Measurements from ENCODE around the gene MAP2K3. TPM values are rescaled to one million over a fixed set of nuclear protein-coding genes. Genes with fewer than 3 reads are reported as not detected.
A peak's percentile ranks its signal among the peaks of the same experiment; 100 is the strongest.

Gene MAP2K3
- polyA plus RNA-seq, 2 of the 4 experiments (the other 2 are of a cell fraction) = 13.9 to 37.1 TPM

DNA sequence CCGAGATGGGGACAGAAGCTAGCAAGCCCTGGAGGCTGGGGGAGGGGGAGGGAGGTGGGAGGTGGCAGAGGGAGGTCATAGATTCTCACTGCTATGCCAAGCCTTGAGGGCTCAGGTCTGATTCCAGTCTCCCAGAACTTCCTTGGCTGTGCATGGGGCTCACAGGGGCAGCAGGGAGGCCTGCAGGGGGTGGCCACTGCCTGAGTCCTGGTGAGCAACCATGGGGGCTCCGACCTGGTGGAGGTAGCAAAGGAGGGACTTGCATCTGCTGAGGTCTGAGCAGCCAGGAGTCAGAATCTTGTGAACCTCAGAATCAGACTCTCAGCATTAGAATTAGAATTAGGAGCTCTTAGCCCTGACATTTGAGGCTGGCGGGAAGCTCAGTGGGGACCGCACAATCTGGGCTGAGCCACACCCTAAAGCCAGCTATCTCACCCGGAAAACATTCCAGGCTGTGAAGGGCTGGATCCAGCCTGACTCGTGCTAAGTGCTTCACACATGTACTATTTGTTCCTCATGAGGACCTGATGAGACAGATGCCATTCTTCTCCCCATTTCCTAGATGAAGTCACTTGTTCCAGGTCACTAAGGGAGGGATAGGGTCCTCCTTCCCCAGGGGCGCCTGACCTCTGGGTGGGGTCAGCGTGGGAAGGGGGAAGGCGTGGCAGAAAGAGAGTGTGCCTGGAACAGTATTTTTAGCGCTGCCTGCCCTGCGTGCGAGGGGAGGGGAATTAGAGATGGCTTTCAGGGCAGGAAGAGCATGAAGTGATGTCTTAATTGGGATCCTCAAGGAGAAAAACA, 74.4 kb downstream of the MAP2K3 start:
- ChIA-PET POLR2A (no interaction called here), CTCF (interaction anchor here (1.6 to 2.4 kb wide), 3 partner anchors 11 to 79 kb away, joined by 4 to 11 read pairs (median 5); partner anchors contain the start of gene KCNJ12)
- DNase-seq (ENCODE audit: low read depth in 1 of 2, low spot score in 1 of 2) = peak in 1 of 2 experiments; percentile 53
- no peak for FAIRE-seq
- ATAC-seq = peak; percentile 59 to 76; a peak in 4 of 6 replicates
- no peak for TF ChIP-seq HOXB5 (CRISPR knock-in tag; IDR thresholded peaks at IDR 0.05)
- TF ChIP-seq, protein P1, sequence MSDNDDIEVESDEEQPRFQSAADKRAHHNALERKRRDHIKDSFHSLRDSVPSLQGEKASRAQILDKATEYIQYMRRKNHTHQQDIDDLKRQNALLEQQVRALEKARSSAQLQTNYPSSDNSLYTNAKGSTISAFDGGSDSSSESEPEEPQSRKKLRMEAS (IDR thresholded peaks at IDR 0.05) = 0 out of 2 replicates have a peak, but pooled peaks have one; percentile 17
- Histone ChIP-seq H3K4me1 (peaks cover 11% of the 10 kb centered on the region; the same call in 1 of the 3 replicates), H3K9me3 (no peaks in the 10 kb centered on the region), H3K27ac (peak overlapping the region in 1 of 2 experiments; percentile 14; a peak in 1 of 6 replicates), H3K4me3 (no peak overlapping the region), H3K4me2 (peak overlapping the region; percentile 7; the same call in 1 of the 3 replicates)
- WGBS (ENCODE audit: missing lambda C conversion rate) = 47% methylated on average over 12 of the region's 12 CpGs

DNA sequence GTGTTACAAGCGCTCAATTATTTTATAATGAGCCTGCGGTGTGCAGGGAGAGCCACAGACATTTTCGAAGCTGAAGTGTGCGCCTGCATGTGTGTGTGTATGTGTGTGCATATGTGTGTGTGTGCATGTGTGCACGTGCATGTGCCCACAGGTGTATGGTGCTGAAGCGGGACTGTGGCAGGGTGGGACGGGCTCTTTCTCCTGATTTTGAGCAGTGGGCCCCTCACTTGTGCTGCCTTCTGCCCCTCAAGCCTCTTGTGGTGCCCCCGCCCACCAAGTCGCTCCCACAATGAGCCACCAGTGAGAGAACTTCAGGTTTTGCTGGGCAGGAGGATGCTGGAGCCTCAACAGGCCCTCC, 75.0 kb downstream of the MAP2K3 start:
- Histone ChIP-seq H3K9me3 (no peaks in the 10 kb centered on the region), H3K27ac (no peak overlapping the region), H3K4me1 (peaks cover 11% of the 10 kb centered on the region; the same call in 1 of the 3 replicates), H3K4me2 (no peak overlapping the region), H3K4me3 (no peak overlapping the region)
- FAIRE-seq (no peak), ATAC-seq (no peak), DNase-seq (ENCODE audit: low read depth in 1 of 2, low spot score in 1 of 2) (no peak)
- WGBS (ENCODE audit: missing lambda C conversion rate) = 75% methylated on average over 9 of the region's 9 CpGs
- CTCF ChIA-PET = interaction anchor here (1.6 to 2.4 kb wide), 4 partner anchors 10 to 79 kb away, joined by 4 to 11 read pairs (median 4); partner anchors contain the start of gene KCNJ12
- no peak for TF ChIP-seq MAFK (IDR thresholded peaks at IDR 0.05; ENCODE audit: partially characterized antibody)
- TF ChIP-seq RCOR1 (IDR thresholded peaks at IDR 0.05; ENCODE audit: low read depth, low read length) = no peak
- no peak for TF ChIP-seq ZC3H11A (IDR thresholded peaks at IDR 0.05)
- TF ChIP-seq CHD2 (IDR thresholded peaks at IDR 0.05; ENCODE audit: low read length, partially characterized antibody) = no peak
- TF ChIP-seq EP300 (IDR thresholded peaks at IDR 0.05) = no peak
- TF ChIP-seq CBX2 (IDR thresholded peaks at IDR 0.05; ENCODE audit: borderline replicate concordance, low read depth) = no peak
- no peak for TF ChIP-seq HOXB13 (CRISPR knock-in tag; IDR thresholded peaks at IDR 0.05; ENCODE audit: low read depth)
- TF ChIP-seq JUN (IDR thresholded peaks at IDR 0.05) = no peak
- no peak for TF ChIP-seq CEBPB (IDR thresholded peaks at IDR 0.05)
- TF ChIP-seq, protein P2, sequence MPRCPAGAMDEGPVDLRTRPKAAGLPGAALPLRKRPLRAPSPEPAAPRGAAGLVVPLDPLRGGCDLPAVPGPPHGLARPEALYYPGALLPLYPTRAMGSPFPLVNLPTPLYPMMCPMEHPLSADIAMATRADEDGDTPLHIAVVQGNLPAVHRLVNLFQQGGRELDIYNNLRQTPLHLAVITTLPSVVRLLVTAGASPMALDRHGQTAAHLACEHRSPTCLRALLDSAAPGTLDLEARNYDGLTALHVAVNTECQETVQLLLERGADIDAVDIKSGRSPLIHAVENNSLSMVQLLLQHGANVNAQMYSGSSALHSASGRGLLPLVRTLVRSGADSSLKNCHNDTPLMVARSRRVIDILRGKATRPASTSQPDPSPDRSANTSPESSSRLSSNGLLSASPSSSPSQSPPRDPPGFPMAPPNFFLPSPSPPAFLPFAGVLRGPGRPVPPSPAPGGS (IDR thresholded peaks at IDR 0.05) = no peak
- TF ChIP-seq NPAS2 (CRISPR knock-in tag; IDR thresholded peaks at IDR 0.05; ENCODE audit: borderline replicate concordance) = no peak
- POLR2A ChIA-PET = no interaction called here

DNA sequence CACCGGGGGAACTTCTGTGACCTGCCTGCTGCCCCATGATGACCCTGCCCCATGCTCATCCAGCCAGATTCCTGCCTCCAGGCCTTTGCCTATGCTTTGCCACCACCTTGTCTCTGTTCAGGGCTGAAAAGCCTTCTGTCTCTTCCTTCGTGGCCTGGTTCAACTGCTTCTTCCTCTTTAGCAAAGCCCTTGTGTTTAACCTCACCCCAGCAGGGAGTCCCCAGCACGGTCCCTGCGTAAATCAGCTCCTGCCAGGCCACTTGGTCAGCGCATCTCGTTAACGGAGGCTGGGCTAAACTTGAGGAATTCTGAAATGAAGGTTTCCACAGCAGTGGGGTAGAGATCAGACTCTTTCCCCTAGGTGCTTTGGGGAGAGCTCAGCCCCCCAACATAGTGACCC, 75.5 kb downstream of the MAP2K3 start:
- Histone ChIP-seq H3K4me3 (no peak overlapping the region), H3K9me3 (no peaks in the 10 kb centered on the region), H3K27ac (no peak overlapping the region), H3K4me1 (peaks cover 11% of the 10 kb centered on the region; the same call in 1 of the 3 replicates), H3K4me2 (no peak overlapping the region)
- TF ChIP-seq, protein P3, sequence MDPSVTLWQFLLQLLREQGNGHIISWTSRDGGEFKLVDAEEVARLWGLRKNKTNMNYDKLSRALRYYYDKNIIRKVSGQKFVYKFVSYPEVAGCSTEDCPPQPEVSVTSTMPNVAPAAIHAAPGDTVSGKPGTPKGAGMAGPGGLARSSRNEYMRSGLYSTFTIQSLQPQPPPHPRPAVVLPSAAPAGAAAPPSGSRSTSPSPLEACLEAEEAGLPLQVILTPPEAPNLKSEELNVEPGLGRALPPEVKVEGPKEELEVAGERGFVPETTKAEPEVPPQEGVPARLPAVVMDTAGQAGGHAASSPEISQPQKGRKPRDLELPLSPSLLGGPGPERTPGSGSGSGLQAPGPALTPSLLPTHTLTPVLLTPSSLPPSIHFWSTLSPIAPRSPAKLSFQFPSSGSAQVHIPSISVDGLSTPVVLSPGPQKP (IDR thresholded peaks at IDR 0.05; ENCODE audit: low read depth, low read length) = no peak
- no peak for TF ChIP-seq RFX5 (IDR thresholded peaks at IDR 0.05)
- TF ChIP-seq, protein P4, sequence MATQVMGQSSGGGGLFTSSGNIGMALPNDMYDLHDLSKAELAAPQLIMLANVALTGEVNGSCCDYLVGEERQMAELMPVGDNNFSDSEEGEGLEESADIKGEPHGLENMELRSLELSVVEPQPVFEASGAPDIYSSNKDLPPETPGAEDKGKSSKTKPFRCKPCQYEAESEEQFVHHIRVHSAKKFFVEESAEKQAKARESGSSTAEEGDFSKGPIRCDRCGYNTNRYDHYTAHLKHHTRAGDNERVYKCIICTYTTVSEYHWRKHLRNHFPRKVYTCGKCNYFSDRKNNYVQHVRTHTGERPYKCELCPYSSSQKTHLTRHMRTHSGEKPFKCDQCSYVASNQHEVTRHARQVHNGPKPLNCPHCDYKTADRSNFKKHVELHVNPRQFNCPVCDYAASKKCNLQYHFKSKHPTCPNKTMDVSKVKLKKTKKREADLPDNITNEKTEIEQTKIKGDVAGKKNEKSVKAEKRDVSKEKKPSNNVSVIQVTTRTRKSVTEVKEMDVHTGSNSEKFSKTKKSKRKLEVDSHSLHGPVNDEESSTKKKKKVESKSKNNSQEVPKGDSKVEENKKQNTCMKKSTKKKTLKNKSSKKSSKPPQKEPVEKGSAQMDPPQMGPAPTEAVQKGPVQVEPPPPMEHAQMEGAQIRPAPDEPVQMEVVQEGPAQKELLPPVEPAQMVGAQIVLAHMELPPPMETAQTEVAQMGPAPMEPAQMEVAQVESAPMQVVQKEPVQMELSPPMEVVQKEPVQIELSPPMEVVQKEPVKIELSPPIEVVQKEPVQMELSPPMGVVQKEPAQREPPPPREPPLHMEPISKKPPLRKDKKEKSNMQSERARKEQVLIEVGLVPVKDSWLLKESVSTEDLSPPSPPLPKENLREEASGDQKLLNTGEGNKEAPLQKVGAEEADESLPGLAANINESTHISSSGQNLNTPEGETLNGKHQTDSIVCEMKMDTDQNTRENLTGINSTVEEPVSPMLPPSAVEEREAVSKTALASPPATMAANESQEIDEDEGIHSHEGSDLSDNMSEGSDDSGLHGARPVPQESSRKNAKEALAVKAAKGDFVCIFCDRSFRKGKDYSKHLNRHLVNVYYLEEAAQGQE (IDR thresholded peaks at IDR 0.05) = no peak
- TF ChIP-seq POLR2AphosphoS2 (conservative IDR thresholded peaks at IDR 0.05; ENCODE audit: low read length) = no peak
- TF ChIP-seq ESRRA (IDR thresholded peaks at IDR 0.05; ENCODE audit: borderline replicate concordance, low read length) = no peak
- TF ChIP-seq NPAS2 (CRISPR knock-in tag; IDR thresholded peaks at IDR 0.05; ENCODE audit: borderline replicate concordance) = no peak
- TF ChIP-seq MYC (IDR thresholded peaks at IDR 0.05; ENCODE audit: borderline replicate concordance, low read length) = no peak
- TF ChIP-seq HOXB13 (CRISPR knock-in tag; IDR thresholded peaks at IDR 0.05; ENCODE audit: low read depth) = no peak
- TF ChIP-seq MAZ (IDR thresholded peaks at IDR 0.05; ENCODE audit: borderline replicate concordance, low read depth, low read length) = no peak
- no peak for TF ChIP-seq CHD2 (IDR thresholded peaks at IDR 0.05; ENCODE audit: low read length, partially characterized antibody)
- no peak for TF ChIP-seq KDM5A (IDR thresholded peaks at IDR 0.05)
- no peak for TF ChIP-seq PHF8 (IDR thresholded peaks at IDR 0.05; ENCODE audit: borderline replicate concordance, low read depth)
- POLR2A ChIA-PET = no interaction called here
- FAIRE-seq (no peak), DNase-seq (ENCODE audit: low read depth in 1 of 2, low spot score in 1 of 2) (no peak), ATAC-seq (no peak; a peak in 1 of 6 replicates)
- WGBS (ENCODE audit: missing lambda C conversion rate) = 74% methylated on average over 7 of the region's 7 CpGs
- CTCF ChIA-PET = interaction anchor here (1.6 to 2.4 kb wide), 5 partner anchors 9 to 153 kb away, joined by 4 to 11 read pairs (median 5); partner anchors contain the start of gene KCNJ12
